Measurements from ENCODE around the gene SH3RF3.

The SH3RF3 gene

DNA sequence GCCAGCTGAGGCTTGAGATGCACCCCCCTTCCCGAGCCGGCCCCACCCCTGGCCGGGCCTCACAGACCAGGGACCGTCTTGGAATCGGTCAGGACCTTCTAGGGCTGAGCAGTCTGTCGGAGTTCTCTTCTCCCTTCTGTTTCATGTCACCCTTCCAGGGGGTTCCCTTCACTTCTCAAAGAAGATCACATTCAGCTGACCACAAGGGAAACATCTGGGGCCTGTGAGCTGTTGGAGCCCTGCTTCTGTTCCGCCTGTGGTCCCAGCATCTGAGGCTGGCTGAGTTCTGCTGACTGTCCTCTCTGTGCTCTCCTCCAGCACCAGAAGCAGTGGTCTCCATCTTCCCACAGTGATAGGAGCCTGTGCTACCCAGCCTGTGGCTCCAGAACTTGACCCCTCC lies 378.2 kb downstream of the SH3RF3 start:
- Histone ChIP-seq H3K36me3 (ENCODE audit: control insufficient read depth, insufficient read depth, low read length) (no peaks in the 10 kb centered on the region), H3K27ac (no peak overlapping the region), H3K9me3 (ENCODE audit: control insufficient read depth, low read length) (no peaks in the 10 kb centered on the region), H3K9ac (no peak overlapping the region), H2AFZ (no peak overlapping the region), H3K4me3 (ENCODE audit: low read depth, low read length) (no peak overlapping the region), H3K79me2 (no peaks in the 10 kb centered on the region), H3K4me2 (ENCODE audit: low read length) (no peak overlapping the region), H3K27me3 (ENCODE audit: control insufficient read depth, insufficient read depth, low read length) (no peaks in the 10 kb centered on the region), H3K4me1 (no peaks in the 10 kb centered on the region)
- no peak for TF ChIP-seq CTCF (IDR thresholded peaks at IDR 0.05)

DNA sequence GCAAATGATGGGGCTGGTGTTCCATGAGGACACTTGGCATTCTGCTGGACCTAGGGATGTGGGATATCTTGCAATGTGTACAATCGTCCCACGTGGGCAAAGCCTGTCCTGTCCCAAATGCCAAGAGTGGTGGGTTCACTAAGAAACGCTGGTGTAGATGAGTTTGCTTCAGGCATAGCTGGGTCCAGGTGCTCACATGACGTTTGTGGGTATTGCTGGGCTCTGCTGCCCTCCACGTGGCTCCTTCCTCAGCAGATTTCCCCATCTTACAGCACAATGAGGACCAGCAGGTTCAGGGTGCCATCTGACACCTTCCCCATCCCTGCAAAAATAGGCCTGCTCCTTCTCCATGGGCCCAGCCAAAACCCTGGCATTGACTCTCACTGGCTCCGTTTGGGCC lies 378.8 kb downstream of the SH3RF3 start:
- Histone ChIP-seq H3K79me2 (no peaks in the 10 kb centered on the region), H3K36me3 (ENCODE audit: control insufficient read depth, insufficient read depth, low read length) (no peaks in the 10 kb centered on the region), H3K27ac (no peak overlapping the region), H3K4me2 (ENCODE audit: low read length) (no peak overlapping the region), H2AFZ (no peak overlapping the region), H3K9me3 (ENCODE audit: control insufficient read depth, low read length) (no peaks in the 10 kb centered on the region), H3K4me1 (no peaks in the 10 kb centered on the region), H3K9ac (no peak overlapping the region), H3K4me3 (ENCODE audit: low read depth, low read length) (no peak overlapping the region), H3K27me3 (ENCODE audit: control insufficient read depth, insufficient read depth, low read length) (no peaks in the 10 kb centered on the region)
- TF ChIP-seq CTCF (IDR thresholded peaks at IDR 0.05): no peak

- Histone ChIP-seq H3K36me3 (ENCODE audit: control insufficient read depth, insufficient read depth, low read length) (no peaks in the 10 kb centered on the region), H2AFZ (no peak overlapping the region), H3K9me3 (ENCODE audit: control insufficient read depth, low read length) (no peaks in the 10 kb centered on the region), H3K27me3 (ENCODE audit: control insufficient read depth, insufficient read depth, low read length) (no peaks in the 10 kb centered on the region), H3K4me1 (no peaks in the 10 kb centered on the region), H3K4me3 (ENCODE audit: low read depth, low read length) (no peak overlapping the region), H3K27ac (no peak overlapping the region), H3K9ac (no peak overlapping the region), H3K4me2 (ENCODE audit: low read length) (no peak overlapping the region), H3K79me2 (no peaks in the 10 kb centered on the region)
- no peak for TF ChIP-seq CTCF (IDR thresholded peaks at IDR 0.05)
Measured at GRCh38 chr2:109508556-109508955, 379.6 kb downstream of the SH3RF3 start.

GRCh38 chr2:109510136-109511028 lies 381.4 kb downstream of the SH3RF3 start:
- TF ChIP-seq CTCF (IDR thresholded peaks at IDR 0.05): peak; percentile 90
- H3K4me2 ChIP-seq (ENCODE audit: low read length): no peak overlapping the region
- no peaks in the 10 kb centered on the region for H3K36me3 ChIP-seq (ENCODE audit: control insufficient read depth, insufficient read depth, low read length)
- no peaks in the 10 kb centered on the region for H3K27me3 ChIP-seq (ENCODE audit: control insufficient read depth, insufficient read depth, low read length)
- H2AFZ ChIP-seq: no peak overlapping the region
- H3K79me2 ChIP-seq: no peaks in the 10 kb centered on the region
- H3K4me3 ChIP-seq (ENCODE audit: low read depth, low read length): no peak overlapping the region
- H3K27ac ChIP-seq: no peak overlapping the region
- H3K9me3 ChIP-seq (ENCODE audit: control insufficient read depth, low read length): no peaks in the 10 kb centered on the region
- no peak overlapping the region for H3K9ac ChIP-seq
- H3K4me1 ChIP-seq: no peaks in the 10 kb centered on the region

GRCh38 chr2:109511168-109511567 lies 382.2 kb downstream of the SH3RF3 start:
- H3K27me3 ChIP-seq (ENCODE audit: control insufficient read depth, insufficient read depth, low read length): no peaks in the 10 kb centered on the region
- no peak overlapping the region for H2AFZ ChIP-seq
- no peaks in the 10 kb centered on the region for H3K79me2 ChIP-seq
- H3K27ac ChIP-seq: no peak overlapping the region
- no peak overlapping the region for H3K9ac ChIP-seq
- H3K36me3 ChIP-seq (ENCODE audit: control insufficient read depth, insufficient read depth, low read length): no peaks in the 10 kb centered on the region
- H3K9me3 ChIP-seq (ENCODE audit: control insufficient read depth, low read length): no peaks in the 10 kb centered on the region
- no peak for TF ChIP-seq CTCF (IDR thresholded peaks at IDR 0.05)
- H3K4me2 ChIP-seq (ENCODE audit: low read length): no peak overlapping the region
- no peaks in the 10 kb centered on the region for H3K4me1 ChIP-seq
- no peak overlapping the region for H3K4me3 ChIP-seq (ENCODE audit: low read depth, low read length)
